Left lobe of liver (tissue), 2 donors: ENCODE results near the gene EFNA4. TPM values are rescaled to one million over a fixed set of nuclear protein-coding genes. Genes with fewer than 3 reads are reported as not detected.

ENCODE experiments used
- ATAC-seq: fragments of 200-7000 bp; cut with Tn5 transposase; one replicate; pipeline ENCODE4 v1.9.1; 2020; ENCODE audit warnings: mild to moderate bottlenecking, moderate library complexity
- DNase-seq: peaks from one replicate; pipeline ENCODE4 v3.0.0-alpha.2; 2020; ENCODE audit warnings: low spot score
- total RNA-seq: library from RNA; stranded (reverse); gene quantifications from one replicate; pipeline ENCODE4 v1.2.1, GENCODE V29; 2021
- donor health status: DM: no; HTN: no; CAD: no; lungs with moderate emphysema.
- donor health status: DM: no; HTN: yes; CAD: no.

The EFNA4 gene
- total RNA-seq, 1 donor from 2014 or later: 3.3 TPM

DNA sequence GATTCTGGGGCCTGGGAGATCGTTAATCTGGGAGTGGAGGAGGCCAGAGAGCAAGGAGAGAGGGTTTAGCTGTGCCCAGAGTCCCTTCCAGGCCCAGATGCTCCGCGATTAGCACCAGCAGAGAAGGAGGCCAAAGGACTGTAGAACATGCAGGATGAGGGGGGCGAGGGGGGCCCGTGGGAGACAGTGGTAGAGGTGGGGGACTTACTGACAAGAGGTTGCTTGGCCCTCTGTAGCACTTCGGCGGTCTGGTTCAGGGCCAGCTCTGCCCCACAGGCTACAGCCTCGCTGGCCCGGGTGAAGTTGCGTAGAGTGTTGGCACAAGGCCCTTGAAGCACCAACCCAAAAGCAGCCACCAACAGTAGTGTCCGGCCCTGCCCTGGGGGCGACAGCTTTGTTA is 30.7 kb upstream of the EFNA4 start:
- DNase-seq (no peak), ATAC-seq (no peak)

DNA sequence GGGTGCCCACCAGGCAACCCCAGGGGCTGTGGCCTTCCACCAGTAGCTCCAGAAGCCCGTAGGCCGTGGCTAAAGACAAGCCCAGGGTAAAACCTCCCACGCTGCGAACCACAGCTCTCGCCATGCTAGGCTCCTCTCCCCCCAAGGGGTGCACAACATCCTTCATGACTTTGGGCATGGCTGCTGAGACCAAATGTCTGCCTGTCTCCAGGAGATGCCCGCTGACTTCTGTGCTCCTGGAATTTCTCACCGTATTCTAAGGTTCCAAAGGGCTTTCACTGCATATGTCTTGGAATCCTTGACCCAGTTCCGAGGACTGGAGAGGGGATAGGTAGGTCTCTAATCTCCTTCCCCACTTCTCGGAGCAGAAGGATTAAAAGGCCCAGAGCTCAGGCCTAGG is 30.0 kb upstream of the EFNA4 start, which contains the start of the genes DCST1 and DCST2:
Gene DCST1, plus strand, starts transcription at position 301 of the 400 bp plus-strand sequence. CDS start 213 bp downstream, outside the sequence.
Gene DCST2, minus strand, starts transcription at position 258 of the 400 bp plus-strand sequence. Its CDS starts 80 bp downstream, at position 178.
- ATAC-seq (no peak), DNase-seq (no peak)

DNA sequence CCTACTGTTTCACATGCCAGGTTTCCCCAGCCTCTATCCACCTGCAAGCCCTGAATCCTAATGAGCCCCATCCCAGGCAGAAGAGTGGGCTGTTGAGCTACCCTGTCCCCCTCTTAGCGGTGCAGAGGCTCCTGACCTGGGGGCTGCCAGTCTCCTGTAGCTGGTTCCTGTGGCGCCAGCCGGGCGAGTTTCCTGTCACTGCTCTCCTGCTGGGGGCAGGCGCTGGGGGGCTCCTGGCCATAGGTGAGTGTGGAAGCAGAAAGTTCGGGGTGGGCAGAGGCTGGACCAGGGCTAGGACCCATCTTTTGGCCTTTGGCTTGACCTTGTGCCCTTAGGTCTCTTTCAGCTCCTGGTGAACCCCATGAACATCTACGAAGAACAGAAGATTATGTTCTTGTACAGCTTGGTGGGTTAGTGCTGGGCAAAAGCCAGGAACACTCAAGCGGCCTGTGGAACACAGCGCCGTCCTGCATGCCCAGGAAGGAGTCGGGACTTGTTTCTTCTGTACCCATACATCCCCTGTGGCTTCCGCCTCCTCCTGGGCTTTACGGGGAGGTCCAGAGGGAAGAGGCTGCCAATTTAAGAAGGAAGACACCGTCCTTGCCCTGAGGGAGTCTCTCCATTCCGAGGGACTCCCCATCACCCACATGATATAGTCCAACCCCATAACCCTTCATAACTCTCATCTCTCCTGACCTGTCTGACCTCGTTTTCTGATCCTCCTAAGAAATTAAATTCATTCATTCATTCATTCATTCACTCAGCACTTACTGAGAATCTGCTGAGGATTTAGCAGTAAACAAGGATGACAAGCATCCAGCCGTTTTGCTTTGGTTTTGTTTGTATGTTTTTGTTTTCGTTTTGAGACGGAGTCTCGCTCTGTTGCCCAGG is 29.0 kb upstream of the EFNA4 start:
- no peak for ATAC-seq
- DNase-seq: no peak

DNA sequence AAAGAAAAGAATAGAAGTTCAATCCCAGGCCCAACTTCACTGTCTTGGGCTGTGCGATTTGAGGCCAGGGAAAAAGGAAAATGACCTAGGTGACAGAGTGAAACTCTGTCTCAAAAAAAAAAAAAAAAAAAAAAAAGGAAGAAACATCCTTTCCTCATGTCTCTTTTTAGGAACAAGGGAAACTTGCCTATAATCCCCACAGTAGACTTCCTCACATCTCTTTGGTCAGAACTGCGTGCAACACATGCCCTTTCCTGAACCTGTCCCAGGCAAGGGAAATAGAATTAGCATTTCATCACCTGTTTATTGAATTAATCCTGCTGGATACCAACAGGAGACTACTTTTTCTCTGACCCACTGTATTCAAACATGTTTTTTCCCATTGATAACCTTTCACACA is 27.6 kb upstream of the EFNA4 start:
- DNase-seq (no peak), ATAC-seq (no peak)

DNA sequence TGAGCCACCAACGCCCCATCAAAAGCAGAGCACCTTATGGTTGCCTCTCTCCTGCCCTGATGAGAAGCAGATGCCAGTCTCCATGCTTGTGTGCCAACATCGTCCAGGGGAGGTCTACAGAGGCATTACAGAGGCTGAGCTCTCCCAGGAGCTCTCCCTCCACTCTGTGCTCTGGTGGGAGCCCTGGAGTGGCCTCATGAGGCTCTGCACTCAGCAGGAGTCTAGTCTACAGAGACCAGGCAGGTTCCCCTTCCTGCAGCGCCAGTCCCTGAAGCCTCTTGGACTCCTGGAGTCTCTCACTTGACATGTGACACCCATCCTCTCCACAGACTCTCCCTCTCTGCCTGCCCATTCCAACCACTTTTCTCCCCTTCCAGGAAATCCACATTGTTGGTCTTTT is 26.5 kb upstream of the EFNA4 start:
- ATAC-seq (no peak), DNase-seq (no peak)

DNA sequence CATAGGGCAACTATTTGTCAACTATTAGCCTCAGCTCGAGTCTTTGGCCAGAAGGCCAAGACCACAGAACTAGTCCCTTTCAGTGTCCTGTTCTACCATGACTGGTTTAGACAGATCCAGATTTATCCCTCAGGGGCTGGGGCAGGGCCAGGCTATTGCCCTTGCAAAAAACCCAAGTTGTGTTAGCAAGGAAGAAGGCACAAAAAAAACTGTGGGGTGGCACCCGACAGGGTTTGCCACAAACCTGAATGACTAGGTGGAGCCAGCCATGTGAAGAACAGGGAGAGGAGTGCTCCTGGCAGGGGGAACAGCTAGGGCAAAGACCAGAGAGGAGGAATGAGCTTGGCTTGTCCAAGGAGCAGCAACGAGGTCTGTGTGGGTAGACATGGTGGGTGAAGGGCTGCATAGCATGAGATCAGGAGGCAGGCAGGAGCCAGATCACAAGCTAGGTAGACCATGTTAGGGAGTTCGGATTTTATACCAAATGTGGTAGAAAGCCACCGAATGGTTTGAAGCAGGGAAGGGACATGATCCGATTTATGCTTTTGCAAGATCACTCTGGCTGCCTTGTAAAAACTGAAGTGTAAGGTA is 25.6 kb upstream of the EFNA4 start:
- peak; percentile 15 for ATAC-seq
- no peak for DNase-seq

DNA sequence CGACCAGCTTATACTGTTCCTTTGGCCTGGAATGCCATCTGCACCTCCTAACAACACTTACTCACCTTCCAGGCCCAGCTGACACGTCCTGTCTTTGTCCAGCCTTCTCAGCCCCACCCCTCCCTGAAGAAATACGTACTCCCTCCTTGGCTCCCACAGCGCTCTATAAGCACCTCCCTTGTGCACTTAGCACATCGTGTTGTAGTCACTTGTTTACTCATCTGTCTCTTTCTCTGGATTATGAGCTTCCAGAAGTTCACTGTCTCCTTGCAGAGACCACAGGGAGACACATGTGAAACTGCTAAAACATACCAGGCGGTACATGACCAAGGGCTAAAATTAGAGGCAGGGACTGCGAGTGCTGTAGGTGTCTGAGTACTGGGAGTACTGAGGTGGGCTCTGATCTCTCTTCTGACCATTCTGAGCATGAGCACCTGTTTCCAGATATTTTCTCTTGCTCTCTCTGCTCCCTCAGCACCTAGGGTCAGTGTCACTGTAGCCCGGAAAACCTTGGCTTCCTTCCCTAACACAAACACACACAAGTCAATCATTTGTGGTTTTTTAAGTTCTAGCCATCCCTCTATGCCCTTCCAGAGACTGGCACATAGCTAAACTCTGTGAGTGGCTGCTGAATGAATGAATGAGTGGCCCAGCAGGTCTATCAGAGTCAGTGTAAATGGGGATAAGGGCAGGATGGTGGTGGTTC is 24.8 kb upstream of the EFNA4 start:
- DNase-seq: no peak
- peak; percentile 68 for ATAC-seq

DNA sequence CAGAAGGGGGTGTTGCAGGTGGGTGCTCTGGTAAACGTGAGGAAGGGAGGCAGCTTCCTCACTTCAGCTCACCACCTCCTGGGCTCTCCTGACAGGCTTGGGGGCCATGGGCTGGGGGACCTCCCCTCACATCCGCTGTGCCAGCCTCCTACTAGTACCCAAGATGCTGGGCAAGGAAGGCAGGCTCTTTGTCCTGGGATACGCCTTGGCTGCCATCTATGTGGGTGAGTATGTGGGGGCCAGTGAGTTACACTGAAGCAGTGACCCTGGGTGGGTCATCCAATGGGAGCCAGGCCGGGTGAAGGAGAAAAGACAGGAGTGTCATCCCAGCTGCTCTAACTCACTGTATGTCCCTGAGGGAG is 24.3 kb upstream of the EFNA4 start:
- DNase-seq: no peak
- ATAC-seq: no peak

DNA sequence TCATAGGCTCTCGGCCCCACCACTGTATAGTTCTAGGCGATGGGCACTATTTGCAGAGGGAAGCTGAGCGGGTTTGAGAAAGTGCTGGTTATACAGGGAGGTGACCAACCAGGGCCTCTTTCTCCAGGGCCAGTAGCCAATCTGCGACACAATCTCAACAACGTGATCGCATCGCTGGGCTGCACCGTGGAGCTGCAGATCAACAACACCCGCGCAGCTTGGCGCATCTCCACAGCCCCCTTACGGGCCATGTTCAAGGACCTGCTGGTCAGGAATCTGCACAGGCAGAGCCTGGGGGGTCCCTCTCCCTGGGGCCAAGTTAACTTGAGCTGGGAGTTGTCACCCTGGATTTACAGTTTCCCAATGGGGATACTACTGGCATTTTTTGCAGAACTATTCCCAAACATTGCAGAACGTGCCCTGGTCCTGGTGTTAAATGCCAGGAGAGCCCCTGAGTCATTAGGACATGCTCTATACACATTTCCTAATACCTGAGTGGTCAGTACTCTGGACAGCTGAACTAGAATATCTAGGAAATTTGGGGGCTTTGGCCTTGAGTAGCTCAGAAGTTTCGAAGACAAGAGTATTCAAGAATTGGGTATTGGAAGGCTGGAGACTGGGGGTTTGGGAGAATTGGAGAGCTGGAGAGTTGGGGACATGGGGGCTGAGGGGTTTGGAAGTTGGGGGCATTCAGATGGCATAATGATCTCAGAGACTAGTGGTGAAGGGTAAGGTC is 23.0 kb upstream of the EFNA4 start:
- DNase-seq: no peak
- no peak for ATAC-seq

DNA sequence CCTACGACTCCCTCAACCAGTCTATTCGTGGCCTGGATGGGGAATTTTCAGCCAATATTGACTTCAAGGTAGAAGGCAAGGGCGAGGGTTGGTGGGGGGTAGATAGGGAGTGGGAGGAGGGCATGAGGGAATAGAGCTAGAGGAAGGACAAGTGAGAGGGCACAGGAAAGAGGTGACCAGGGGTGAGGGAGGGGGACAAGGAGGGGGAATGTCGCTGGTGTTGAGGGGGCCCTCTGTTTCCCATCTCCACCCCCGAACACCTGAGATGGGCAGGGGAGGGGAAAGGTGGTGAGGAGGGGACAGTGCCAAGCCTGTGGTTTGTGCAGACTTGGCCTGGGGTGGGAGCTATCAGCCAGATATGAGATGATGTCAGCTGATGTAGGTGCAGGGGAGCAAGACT is 20.8 kb upstream of the EFNA4 start:
- DNase-seq (no peak), ATAC-seq (no peak)

DNA sequence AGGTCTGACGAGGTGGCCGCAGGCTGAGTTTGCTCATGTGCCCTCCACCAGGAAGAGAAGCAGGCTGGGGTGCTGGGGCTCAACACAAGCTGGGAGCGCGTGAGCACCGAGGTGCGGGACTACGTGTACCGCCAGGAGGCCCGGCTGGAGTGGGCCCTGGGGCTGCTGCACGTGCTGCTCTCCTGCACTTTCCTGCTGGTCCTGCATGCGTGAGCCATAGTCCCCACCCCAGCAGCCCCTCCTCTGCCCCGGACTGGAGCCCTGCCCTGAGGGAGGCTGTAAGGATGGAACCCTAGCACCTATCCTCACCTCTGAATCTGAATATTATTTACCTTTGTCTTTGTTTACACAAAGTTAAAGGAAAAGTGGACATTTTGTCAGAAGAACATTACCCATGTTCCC is 20.2 kb upstream of the EFNA4 start:
- ATAC-seq: peak; percentile 53
- peak; percentile 68 for DNase-seq

DNA sequence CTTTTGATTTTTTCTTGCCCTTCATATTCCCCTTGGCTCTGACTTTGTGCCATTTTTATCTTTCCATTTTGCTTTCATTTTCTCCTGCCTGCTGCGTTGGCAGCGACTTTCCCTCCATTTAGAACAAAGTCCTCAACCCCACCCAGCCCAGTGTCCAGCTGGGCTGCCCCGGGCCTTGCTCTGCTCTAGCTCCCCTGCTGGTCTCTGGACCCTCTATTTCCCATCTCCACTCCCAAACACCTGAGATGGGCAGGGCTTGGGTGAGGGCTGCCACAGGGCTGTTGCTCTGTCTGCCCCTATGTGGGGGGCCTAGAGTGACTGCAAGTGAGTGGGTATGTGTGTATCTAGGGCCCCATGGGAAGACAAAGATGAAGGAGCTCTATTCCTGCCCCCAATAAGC is 19.7 kb upstream of the EFNA4 start:
- ATAC-seq: peak; percentile 58
- no peak for DNase-seq

DNA sequence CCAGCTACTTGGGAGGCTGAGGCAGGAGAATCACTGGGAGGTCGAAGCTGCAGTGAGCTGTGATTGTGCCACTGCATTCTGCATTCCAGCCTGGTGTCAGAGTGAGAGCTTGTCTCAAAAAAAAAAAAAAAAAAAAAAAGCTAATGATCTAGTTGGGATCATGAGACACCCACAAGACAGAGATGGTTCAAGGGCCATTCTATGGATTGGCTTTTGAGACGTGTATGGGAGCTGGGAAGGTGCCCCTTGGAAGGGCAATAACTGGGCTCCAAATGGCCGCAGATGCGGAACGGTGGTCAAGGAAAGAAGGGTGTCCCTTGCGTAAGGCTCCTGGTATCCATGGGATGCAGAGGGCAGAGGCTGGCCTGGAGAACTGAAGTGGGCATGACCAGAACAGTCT is 19.2 kb upstream of the EFNA4 start:
- ATAC-seq (no peak), DNase-seq (no peak)

DNA sequence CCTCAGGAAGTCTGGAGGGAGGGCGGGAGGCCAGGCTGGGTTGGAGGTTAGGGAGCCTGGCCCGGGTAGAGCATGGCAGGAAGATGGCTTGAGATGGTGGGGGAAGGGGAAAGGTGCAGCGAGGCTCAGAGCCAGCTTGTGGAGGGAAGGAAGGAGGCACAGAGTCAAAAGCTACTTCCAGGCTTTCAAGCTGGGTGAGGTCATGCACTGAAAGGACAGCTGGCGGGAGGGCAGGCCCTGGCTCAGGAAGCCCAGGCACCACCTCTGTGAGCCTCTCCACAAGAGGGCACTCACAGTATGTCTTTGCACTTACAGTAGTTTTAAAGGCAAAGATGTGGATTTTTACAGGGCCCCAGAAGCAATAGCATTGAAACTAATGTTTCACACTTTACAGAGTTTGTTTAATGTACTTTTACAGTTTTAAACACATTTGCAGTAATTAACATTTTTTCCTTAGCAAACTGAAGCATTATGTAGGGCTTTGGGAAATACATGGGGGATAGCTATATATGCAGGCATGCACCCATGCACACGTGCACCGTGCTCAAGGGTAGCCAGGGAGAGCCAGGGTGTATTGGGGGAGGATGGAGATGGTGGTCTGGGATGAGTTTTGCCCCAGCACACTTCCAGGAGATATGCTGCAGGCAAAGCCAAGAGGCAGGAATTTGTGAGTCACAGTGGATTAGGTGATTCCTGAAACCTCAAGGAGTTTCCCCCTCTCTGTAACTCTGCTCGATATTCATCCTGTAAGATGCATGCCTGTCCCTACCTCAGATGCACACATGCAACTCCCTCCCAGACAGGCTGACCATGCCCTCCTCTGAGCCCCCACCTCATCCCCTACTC is 18.5 kb upstream of the EFNA4 start:
- peak; percentile 89 for ATAC-seq
- peak; percentile 86 for DNase-seq

DNA sequence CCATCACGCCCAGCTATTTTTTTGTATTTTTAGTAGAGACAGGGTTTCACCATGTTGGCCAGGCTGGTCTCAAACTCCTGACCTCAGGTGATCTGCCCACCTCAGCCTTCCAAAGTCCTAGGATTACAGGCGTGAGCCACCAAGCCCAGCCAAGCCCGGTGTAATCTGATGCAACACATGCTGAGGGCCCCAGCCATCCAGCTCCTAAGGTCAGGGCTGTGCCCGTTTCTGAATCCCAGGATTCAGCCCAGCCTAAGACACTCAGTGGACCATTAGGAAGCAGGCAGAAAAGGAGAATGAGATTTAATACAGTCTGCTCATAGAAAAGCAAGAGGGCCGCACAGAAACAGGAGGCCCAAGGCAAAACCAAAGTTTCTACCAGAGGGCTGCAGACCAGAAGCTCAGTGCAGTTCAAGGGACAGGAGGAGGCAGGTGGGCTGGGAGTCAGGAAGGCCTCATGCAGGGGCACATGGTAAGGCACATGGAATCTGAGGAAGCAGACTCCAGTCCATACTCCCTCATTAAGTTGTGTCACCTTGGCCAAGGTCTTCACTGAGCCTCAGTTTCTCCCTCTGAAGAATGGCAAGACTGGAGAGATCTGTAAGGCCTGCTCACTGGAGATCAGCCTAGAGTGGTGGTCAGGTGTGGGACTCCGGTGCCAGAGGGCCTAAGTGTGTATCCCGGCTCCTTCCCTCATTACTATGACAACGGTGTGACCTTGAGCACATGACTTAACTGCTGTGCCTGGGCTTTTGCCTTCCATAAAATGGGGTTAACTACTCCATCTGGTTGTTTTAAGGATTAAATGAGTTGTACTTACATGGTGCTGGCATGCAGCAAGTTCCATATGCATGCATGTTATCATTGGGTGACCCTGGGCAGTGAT is 14.8 kb upstream of the EFNA4 start:
- DNase-seq: peak; percentile 74

DNA sequence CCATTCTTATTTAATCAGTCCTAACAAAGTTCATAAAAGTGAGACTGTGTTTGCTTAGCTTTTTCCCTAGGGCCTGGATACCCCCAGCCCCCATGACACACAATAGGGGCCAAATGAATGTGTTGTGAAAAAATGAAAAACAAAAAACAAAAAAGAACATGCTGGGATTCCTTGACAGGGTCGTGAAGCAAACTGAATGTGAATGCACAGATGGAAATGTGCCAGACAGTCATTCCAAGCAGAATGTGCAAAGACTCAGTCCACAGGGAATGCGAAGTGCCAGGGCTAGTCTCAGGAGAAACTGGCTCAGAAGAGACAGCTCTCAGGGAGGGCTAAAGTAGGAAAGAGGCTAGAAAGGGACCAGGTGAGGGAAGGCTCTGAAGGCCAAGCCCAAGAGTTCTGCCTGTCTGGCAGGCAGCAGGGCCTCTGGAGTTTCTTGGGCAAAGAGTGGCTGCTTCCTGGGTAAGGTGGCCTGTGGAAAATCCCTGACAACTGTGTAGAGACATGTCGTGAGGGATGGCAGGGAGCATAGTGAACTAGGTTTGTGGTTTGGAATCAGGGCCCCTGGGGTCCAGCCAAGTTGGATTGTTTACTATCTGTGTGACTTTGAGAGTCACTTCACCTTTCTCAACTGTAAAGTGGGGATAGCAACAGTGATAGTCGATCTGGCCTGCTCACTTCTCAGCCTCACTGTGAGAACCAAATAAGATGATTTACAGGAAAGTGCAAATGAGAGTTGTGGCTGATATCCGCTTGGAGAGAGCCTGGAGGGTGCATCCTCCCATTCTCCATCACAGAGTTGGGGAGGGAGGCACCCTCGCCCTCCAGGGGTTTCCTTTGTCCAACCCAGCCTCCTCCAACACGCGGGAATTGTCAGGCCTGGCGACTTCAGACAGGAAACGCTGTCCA is 13.6 kb upstream of the EFNA4 start:
- DNase-seq (peak; percentile 63), ATAC-seq (peak; percentile 2)

More for the DNA sequence above, 14.8 kb upstream of the EFNA4 start:
- peak; percentile 10 for ATAC-seq

DNA sequence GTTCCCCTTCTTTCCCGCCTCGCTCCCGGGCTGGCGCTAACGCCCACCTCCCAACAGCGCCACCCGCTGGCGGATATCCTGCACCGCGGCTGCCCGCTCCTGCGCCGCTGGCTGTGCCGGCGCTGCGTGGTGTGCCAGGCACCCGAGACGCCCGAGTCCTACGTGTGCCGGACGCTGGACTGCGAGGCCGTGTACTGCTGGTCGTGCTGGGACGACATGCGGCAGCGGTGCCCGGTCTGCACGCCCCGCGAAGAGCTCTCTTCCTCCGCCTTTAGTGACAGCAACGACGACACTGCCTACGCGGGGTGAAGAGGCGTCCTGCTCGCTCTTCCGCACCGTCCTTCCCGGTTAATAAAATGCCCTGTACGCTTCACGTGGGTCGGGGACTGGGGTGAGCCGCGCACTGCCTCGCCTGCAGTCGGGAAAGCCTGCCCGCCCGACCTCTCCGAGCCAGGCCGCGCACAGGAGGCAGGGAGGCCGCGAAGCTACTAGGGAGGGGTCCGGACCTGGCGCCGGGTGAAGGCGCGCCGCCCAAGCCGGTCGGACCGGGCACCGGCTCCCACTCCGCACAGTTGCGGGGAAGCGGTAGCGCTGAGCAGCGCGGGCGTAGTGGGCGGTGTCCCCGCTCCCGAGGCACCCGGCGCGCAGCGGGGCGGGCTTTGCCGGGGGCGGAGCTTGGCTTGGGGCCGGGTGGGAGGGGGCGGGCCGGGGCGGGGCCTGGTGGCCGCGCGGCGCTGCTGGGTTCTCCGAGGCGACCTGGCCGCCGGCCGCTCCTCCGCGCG is 12.8 kb upstream of the EFNA4 start, which contains the start of gene ADAM15:
Gene ADAM15, plus strand, starts transcription at position 757 of the 782 bp plus-strand sequence. CDS start 71 bp downstream, outside the sequence.
- peak; percentile 88 for DNase-seq
- ATAC-seq: peak; percentile 84
